Activated effector memory CD4-positive, alpha-beta T cell treated with Interleukin-2 at 50 U/mL for 16 hours (primary cell): ENCODE data around the gene UTP25.
"Not testable (repeated sequence)": the region's sequence is repeated elsewhere in the genome, so short reads cannot be mapped to it uniquely, and the experiment has no call there.

Experiments used
- DNase-seq: peaks from one replicate; pipeline ENCODE4 v3.0.0-alpha.2; 2020

The UTP25 gene

DNA sequence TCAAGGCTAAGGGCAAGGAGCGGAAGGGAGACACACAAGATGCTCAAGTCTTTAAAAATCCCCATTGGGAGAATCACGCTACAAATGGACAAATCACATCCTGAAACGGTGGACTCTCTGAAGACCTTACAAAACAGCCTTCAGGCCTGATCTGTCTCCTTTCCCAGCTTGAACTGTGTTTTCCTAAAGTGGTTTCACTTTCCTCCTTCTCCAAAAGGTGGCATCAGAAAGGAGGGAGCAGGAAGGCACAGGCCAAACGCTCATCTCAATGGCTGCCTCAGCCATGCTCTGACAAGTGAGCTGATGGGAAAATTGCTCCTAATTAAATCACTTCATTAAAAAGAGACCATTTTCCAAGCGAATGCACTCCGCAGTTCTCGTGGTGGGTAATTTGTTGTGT lies 47.7 kb downstream of the UTP25 start:
- DNase-seq = no peak

DNA sequence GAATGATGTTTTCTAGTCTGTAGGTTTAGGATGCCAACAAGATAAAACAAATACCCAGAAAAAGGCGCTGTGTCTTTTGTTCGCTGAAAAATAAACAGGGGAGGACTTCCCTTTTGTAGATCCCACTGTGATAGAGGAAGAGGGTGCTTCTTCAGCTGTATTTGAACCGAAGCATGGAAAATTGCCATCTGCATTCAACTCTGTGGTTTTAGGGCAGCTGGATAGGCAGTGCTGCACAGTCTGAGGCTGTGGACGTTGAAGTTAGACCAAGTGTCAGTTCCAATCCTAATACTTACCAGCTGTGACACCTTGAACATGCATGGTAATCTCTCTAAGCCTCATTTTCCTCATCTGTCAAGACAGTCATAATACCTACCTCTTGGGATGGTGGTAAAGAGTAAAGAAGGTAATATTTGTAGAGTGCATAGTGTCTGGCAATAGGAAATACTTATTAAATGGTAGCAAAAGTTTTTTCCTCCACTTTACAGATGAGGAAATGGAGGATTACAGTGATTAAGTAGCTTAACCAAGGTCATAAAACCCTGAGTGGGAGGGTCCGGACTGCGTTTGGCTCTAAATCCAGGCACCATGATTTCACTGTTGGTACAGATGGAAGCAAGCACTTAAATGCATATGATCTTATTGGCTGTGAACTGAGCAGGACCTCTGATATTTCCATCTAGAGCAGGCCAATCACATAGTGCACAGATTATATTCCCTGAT lies 48.5 kb downstream of the UTP25 start:
- DNase-seq = no peak

DNA sequence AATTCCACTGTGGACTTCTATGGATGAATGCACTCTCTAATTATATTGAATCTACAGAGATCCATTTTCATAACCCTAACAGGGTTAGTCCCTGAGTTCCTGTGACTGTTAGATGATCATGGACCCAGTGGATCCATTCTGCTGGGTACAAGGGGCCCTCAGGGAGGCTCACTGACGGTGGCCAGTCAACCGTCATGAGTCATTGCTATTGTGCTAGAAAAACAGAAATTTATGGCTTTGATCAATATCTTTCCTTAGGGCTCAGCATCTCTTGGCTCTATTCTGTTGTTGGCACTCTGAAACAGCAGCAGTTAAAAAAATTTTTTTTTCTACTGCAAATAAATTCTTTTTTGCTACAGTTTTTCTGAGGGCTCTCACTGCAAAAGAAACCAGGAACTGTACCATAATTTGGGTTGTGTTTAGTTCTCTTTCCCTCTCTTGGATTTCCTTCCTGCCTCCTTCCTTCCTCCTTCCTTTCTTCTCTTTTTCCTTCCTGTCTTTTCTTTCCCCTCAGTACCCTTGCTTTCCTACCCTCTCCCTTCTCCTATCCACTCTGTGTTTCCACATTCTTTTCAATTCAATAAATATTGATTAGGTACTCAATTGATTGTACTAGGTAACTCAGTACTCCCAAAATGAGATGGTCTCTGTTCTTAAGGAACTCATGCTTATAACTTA lies 49.5 kb downstream of the UTP25 start:
- DNase-seq = no peak

DNA sequence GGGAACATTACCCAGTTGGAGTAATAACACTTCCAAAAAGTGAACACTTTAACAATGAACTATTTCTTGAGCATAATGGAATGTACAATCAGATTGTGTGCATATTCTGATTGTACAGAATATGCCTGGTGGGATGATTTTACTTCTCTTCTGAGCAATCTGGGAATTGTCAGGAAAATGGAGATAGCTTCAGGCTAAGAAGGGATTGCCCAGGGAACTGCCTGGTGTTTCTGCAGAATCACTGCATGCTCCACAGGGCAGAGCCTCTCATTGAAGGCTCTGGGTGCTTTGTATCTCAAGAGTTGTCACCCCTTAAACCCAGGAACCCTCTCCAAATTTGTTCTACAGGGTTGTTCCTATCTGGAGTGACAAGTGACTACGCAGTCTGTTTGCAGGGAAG lies 51.2 kb downstream of the UTP25 start:
- DNase-seq = no peak

DNA sequence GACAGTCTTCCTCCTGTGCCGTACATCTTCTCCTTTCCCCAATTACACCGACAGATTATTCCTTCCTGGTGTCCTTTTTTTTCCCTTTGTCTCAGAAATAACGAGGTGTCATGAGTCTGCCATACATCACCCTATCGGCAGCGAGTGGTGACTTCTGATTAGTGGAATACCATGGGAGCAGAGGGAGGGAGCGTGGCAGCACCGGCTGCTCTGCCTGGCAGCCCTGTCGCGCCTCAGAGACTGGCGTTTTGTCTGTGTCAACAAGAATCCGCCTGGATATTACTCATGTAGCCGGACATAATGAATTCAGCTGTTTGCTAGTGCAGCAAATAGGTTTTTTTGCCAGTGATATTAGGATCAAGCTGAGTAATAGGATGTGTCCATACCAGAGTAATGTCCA lies 51.8 kb downstream of the UTP25 start:
- no peak for DNase-seq

DNA sequence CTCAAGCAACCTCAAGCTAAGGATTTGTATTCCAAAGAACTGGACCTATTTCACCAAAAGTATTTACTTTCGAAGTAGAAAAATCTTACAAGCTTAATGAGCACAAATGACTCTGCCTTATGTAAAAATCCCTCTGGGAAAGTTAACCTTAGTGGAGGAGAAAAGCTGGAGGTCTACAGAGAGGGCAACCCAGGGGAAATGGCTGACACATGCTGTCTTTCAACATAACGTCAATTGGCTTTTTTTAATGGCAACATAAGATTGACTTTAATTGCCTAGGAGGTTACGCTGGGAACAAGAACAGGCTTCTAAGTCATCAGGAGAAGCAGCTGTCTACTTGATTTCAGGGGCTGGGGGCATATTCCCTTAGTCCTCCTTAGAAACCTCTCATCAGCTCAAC lies 52.3 kb downstream of the UTP25 start:
- DNase-seq = no peak

DNA sequence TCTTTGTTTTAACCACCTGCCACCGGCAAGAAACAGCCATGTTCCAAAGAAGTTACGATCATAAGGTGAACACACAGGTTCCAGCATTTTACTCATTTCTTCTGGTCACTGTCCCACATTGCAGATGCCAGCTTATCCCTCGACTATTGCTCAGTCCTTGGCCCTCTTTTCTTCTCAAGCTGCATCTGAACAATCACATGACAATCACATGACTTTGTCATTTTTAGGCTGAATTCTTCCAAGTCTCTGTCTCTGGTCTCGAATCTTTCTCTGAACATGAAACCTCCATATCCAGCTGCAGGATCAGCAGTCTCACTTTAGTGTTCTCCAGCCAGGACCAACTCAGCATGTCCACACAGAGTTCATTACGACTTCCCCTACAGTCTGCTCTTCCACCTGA lies 53.8 kb downstream of the UTP25 start:
- no peak for DNase-seq

DNA sequence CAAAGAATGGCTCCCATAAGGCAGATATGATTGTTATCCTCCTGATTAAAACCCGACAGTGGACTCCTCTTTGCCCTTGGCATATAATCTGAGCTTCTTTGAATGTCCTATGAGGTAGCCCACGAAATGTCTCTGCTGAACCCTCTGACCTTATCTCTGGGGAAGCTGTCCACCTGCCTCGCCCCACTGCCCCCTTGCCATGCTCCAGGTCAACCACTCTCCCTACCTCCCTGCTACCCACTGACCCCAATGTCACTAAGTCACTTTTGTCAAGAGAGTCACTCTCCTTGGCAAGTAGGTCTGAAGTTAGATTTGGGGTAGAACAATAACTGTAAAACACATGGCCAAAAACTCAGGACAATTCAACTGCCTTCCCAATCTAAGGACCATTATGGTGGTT lies 54.5 kb downstream of the UTP25 start:
- no peak for DNase-seq

DNA sequence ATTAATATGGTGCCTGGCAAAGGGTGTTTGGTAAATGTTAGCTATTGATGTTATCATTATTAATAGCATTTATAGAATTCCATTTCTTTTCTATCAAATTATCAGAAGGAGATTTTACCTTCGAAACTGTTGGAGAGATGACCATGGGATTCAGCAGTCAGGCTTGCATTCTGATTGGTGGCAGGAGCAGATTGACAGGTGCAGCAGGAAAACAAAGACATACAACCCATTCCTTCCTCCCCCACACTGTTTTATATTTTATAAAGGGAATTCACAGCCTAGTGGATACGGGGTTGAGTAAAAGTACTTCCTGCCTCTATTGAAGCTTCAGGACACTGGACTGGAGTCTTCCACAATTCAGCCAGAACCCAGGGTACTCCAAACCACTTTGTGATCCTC lies 55.2 kb downstream of the UTP25 start:
- DNase-seq = no peak

DNA sequence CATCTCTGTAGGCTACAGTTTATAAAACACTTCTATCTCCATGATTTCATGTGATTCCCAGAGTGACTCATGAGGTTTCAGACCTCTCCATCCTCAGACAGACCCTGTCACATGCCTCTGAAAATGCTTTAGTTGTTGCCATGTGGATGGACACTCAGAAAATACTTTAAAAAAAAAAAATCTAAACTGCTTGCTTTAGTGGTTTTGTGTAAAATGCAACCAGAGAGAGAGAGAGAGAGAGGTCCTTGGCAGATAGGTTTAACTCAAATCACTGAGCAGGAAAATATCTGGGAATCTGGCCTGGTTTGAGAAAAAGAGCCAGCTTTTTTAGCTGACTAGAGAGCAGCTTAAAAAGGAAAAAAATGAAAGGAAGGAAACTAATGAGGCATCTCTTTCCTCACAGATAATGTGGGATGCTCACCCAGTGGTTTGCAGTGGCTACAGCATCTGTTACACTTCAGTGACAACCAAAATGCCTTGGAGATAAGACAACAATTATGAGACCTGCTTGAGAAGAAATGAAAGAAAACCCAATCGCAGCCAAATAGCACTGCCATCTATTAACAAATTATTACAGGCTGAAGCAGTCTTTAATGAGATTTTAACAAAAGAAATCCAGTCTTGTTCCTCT lies 55.7 kb downstream of the UTP25 start:
- no peak for DNase-seq

DNA sequence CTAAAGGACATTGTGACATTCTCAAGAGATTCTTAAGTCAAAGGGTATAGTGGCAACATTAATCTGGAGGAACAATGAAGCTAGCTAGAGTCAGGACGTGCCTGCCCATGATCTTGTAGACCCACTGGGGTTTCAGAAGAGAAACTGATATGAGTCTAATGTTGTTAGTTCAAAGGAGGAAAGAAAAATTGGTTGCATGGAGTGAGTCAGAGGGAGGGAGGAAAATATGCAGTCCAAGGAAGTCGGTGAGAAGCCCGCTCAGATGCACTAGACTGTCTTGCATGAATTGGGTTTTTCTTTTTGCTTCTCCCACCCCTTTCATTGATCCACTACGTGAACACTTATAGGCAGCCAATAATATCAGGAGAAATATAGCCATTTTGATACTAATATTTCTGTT lies 56.5 kb downstream of the UTP25 start:
- DNase-seq = no peak

DNA sequence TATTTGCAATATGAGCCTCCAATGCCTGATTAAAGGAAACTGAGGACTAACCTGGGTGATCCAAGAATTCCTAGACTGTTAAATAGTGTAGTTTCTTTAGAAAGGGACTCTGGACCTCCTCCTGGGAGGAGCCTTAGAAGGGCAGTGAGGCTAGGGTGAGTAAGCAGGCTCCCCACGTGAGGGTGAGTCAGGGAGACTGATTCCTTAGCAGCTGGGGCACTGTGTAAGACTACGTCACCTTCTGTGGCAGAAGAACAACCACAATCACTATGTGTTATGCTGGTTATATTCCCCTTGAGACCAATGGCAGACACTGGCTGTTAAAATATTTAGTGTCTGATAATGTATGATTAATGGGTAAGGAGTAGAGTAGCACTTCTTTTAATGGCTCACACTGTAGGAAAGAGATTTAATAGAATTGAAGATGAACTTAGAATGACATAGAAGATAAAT lies 56.9 kb downstream of the UTP25 start:
- no peak for DNase-seq

DNA sequence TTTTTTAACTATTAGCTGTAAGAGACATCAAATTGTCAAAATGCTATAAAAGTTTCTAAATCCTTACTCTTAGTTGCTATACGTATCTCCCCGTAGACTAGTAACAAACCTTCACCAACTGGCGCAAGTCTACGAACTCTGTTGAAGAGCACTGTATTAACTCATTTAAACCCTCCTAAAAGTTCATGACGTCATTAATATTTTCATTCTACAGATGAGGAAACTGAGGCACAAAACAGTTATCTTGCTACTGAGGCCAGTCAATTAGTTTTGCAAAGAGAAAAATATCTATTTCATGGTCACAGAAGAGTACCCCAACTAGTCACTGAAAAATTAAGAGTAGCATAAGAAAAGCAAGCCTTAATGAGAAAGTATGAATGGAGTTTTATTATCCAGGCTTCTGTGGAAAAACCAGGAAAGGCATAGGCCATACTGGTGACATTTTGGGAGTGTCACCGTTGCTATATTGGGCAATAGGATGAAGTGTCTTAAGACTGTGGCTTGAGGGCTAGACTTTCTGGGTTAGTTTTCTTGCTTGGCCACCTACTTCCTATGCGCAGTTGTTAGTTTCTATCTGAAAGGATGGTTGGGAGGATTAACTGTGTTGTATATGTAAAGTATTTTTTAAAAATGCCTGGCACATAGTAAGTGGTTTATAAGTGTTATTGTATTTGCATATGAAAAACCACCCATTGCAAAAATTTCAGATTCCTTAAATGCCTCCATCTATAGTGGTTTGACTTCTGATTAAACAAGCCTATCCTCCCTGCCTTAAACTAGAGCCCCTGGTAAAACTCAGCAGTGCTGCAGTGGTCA lies 57.8 kb downstream of the UTP25 start:
- no peak for DNase-seq

DNA sequence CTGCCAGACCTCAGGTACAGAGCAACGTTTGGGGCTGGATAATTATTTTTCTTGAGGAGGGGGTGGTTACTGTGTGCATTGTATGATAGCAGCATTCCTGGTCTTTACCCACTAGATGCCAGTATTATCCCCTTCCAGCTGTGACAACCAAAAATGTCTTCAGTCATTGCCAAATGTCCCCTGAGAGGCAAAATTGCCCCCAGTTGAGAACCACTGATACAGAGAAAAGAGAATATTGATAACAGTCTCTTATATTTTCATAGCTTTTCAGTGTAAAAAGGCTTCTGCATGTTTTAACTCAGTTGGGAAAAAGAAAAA lies 58.4 kb downstream of the UTP25 start:
- no peak for DNase-seq

DNA sequence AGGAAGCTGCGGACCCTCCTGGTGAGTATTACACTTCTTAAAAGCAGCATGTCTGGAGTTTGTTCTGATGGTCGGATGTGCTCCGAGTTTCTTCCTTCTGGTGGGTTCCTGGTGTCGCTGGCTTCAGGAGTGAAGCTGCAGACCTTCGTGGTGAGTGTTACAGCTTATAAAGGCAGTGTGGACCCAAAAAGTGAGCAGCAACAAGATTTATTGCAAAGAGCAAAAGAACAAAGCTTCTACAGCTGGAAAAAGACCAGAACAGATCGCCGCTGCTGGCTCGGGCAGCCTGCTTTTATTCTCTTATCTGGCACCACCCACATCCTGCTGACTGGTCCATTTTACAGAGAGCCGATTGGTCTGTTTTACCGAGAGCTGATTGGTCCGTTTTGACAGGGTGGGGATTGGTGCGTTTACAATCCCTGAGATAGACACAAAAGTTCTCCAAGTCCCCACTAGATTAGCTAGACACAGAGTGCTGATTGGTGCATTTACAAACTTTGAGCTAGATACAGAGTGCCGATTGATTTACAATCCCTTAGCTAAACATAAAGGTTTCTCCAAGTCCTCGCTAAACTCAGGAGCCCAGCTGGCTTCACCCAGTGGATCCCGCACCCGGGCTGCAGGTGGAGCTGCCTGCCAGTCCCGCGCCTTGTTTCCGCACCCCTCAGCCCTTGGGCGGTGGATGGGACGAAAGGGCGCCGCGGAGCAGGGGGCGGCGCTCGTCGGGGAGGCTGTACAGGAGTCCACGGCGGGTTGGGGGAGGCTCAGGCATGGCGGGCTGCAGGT lies 60.7 kb downstream of the UTP25 start:
- DNase-seq = not testable (repeated sequence)

DNA sequence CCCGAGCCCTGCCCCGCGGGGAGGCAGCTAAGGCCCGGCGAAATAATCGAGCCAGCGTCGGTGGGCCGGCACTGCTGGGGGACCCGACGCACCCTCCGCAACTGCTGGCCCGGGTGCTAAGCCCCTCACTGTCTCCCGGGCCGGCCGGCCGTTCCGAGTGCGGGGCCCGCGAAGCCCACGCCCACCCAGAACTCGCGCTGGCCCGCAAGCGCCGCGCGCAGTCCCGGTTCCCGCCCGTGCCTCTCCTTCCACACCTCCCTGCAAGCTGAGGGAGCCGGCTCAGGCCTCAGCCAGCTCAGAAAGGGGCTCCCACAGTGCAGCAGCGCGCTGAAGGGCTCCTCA lies 61.3 kb downstream of the UTP25 start:
- no peak for DNase-seq

DNA sequence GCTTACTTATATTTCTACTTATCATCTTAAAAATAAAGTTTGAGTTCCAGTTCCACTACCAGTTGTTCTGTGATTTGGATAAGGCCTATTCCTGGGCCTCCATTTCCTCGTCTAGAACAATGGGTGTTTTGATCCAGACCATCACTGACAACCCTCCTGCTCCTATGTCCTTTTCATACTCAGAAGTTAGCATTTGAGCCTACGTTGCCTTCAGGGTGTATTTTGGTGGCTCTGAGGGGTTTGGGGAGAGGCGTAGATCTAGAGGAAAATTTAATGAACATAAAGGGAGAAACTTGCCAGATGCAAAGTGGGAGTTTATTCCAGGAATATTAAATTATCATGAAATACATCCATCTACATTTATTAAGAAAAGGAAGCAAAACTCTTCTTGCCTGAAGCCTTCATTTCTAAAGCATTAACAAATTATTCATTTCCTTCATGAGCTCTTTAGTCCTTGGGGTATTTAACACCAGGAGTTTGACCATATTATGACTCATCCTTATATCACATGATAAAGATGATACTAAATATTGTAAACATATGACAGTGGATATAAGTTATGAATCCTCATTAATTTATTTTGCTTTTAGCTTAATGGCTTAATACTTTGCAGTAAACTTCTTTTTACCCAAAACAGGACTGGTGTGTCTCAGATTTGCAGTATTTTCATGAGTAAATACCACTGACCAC lies 63.0 kb downstream of the UTP25 start:
- no peak for DNase-seq

DNA sequence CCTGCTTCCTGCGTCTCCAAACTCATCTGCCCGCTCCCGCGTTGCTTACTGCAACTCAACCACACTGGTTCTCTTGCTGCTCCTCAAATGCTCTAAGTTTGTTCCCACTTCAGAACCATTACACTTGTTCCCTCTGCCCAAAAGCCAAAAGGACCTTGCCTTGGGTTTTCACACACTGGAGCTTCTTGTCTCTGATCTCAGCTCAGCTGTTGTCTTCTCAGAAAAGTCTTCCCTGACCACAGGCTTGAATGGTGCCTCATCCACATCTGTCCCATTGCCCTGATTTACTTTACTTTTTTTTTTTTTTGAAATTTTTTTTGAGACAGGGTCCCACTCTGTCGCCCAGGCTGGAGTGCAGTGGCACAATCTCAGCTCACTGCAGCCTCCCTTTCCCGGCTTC lies 66.0 kb downstream of the UTP25 start:
- no peak for DNase-seq

DNA sequence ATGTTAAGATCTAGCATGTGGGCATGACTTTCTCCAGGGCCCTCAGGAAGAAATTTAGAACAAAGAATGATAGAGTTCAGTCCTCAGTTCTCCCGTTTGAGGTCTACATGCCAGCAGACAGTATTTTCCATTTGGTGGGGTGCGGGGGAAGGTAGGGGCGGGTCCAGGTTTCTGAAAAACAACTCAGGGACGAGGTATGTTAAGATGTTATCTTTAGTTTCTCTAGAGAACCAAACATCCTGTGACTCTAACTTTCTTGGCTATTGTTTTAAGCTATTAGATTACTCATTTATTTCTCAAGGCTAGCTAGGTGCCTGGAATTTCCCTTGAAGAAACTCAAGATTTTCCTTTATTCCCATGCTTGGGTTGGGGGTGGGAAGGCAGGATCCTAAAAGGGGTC lies 67.9 kb downstream of the UTP25 start:
- DNase-seq = no peak

DNA sequence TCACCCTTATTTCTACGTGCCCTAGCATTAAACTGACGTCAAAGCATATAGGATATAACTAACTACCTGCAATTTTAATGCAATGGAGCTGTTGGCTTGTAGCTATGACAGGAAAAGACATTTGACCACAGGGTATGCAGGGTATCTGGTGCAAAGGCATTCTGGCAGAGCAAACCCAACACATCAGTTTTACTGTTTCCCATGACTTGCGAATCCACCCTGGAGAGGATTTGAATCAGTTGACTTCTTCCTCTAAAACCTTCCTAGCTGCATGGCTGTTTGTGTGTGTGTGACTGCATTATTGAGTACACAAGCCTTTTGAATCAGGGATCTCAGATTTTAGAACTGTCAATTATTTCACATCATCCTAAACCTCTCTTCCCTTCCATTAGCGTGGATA lies 68.6 kb downstream of the UTP25 start:
- DNase-seq = no peak

DNA sequence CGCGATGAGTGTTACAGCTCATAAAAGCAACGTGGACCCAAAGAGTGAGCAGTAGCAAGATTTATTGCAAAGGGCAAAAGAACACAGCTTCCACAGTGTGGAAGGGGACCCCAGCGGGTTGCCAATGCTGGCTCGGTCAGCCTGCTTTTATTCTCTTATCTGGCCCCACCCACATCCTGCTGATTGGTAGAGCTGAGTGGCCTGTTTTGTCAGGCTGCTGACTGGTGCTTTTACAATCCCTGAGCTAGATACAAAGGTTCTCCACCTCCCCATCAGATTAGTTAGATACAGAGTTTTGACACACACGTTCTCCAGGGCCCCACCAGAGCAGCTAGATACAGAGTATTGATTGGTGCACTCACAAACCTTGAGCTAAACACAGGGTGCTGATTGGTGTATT lies 70.5 kb downstream of the UTP25 start:
- DNase-seq = not testable (repeated sequence)

DNA sequence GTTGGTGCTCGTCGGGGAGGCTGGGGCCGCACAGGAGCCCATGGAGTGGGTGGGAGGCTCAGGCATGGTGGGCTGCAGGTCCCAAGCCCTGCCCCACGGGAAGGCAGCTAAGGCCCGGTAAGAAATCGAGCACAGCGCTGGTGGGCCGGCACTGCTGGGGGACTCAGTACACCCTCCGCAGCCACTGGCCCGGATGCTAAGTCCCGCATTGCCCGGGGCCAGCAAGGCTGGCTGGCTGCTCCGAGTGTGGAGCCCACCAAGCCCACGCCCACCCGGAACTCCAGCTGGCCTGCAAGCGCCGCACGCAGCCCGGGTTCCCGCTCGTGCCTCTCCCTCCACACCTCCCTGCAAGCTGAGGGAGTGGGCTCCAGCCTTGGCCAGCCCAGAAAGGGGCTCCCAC lies 71.1 kb downstream of the UTP25 start:
- DNase-seq = not testable (repeated sequence)
